HepG2 (cell line): ENCODE measurements around the gene SAXO1. TPM values are rescaled to one million over a fixed set of nuclear protein-coding genes. Genes with fewer than 3 reads are reported as not detected.
A peak's percentile ranks its signal among the peaks of the same experiment; 100 is the strongest.

Experiments
- ATAC-seq: fragments of 200-7000 bp; cut with Tn5 transposase; 3 replicates; pipeline ENCODE4 v1.9.1; 2020; ENCODE audit warnings: mild to moderate bottlenecking, moderate library complexity
- BruUV-seq: library from RNA; stranded (reverse); fragments of 400-500 nt; replicated peaks from 2 replicates; lab custom pipeline; 2021; lab: Mats Ljungman, UMichigan
- CTCF ChIA-PET: fragments of 300-600 bp; formaldehyde crosslinking; extraction: SDS; loops from one replicate; lab custom pipeline; 2021; ENCODE audit warnings: low total read pairs, inconsistent platforms, low intra/inter-chr PET ratio; lab: Yijun Ruan, JAX
- POLR2A ChIA-PET: fragments of 350-600 bp; sonication (Branson Sonifier 250); formaldehyde crosslinking; loops from one replicate; lab custom pipeline; 2020; ENCODE audit warnings: antibody characterized with exemption, inconsistent platforms; lab: Yijun Ruan, JAX
- DNase-seq: peaks from one replicate; pipeline ENCODE4 v3.0.0-alpha.2; 2015; ENCODE audit warnings: low spot score
- FAIRE-seq: peaks from 3 replicates; lab custom pipeline; 2011; peaks lifted over from hg19 to GRCh38; lab: Jason Lieb, UNC
- H2AFZ ChIP-seq: one replicate; pipeline ENCODE4 v1.6.1; 2011; ENCODE audit warnings: low read length, inconsistent platforms
- H3K27ac ChIP-seq: fragments of 300-600 bp; 3 replicates; pipeline ENCODE4 v1.8.0; 2011; ENCODE audit warnings: mixed run types, mild to moderate bottlenecking, mixed read lengths, low read length, inconsistent platforms; ENCODE audit not compliant: insufficient read depth; ENCODE audit errors: extremely low read length
- H3K27me3 ChIP-seq, 2 experiments: fragments of 200-600 bp in 1 of 2; 2 replicates in 1 of 2; 3 replicates in 1 of 2; pipeline versions ENCODE4 v1.6.0 to v1.8.0; 2011; ENCODE audit warnings: low read length in 2 of 2, mild to moderate bottlenecking in 2 of 2, moderate library complexity in 2 of 2, inconsistent platforms in 1 of 2; ENCODE audit not compliant: insufficient read depth in 2 of 2, control insufficient read depth in 1 of 2
- H3K36me3 ChIP-seq, 2 experiments: fragments of 200-600 bp in 1 of 2; replicated peaks in 1 of 2; 2 replicates in 1 of 2; 3 replicates in 1 of 2; pipeline versions ENCODE4 v1.5.1 to v1.8.0; 2011; ENCODE audit warnings: low read length in 2 of 2, inconsistent platforms in 1 of 2; ENCODE audit not compliant: insufficient read depth in 2 of 2, control insufficient read depth in 1 of 2
- H3K4me1 ChIP-seq: 2 replicates; pipeline ENCODE4 v1.5.1; 2012; ENCODE audit warnings: low read length, inconsistent platforms; ENCODE audit not compliant: insufficient read depth
- H3K4me2 ChIP-seq: 2 replicates; pipeline ENCODE4 v1.6.0; 2011; ENCODE audit warnings: low read depth, low read length, inconsistent platforms
- H3K4me3 ChIP-seq, 3 experiments: fragments of 200-600 bp in 1 of 3; sonication (generic), shearing (Covaris generic) in 1 of 3; replicated peaks in 1 of 3; 2 replicates each; pipeline ENCODE4 v1.5.1; 2011 to 2016; ENCODE audit warnings: low read length in 3 of 3, inconsistent platforms in 2 of 3, low read depth in 2 of 3, mild to moderate bottlenecking in 2 of 3, control low read depth in 1 of 3, mixed read lengths in 1 of 3; ENCODE audit not compliant: insufficient read depth in 1 of 3
- H3K79me2 ChIP-seq: one replicate; pipeline ENCODE4 v1.6.1; 2011; ENCODE audit warnings: low read length, inconsistent platforms; ENCODE audit not compliant: insufficient read depth
- H3K9ac ChIP-seq: 2 replicates; pipeline ENCODE4 v1.6.0; 2011; ENCODE audit warnings: mild to moderate bottlenecking, low read depth, low read length, inconsistent platforms; ENCODE audit not compliant: insufficient read depth
- H3K9me3 ChIP-seq: 2 replicates; pipeline ENCODE4 v1.5.1; 2012; ENCODE audit warnings: mild to moderate bottlenecking, low read length
- H4K20me1 ChIP-seq: 2 replicates; pipeline ENCODE4 v1.6.0; 2011; ENCODE audit warnings: inconsistent platforms, mild to moderate bottlenecking, low read length, moderate library complexity; ENCODE audit not compliant: insufficient read depth
- ESRRA ChIP-seq: sonication (generic); formaldehyde crosslinking; IDR thresholded peaks from 2 replicates; pipeline ENCODE4 v1.5.1; 2020; ENCODE audit warnings: mild to moderate bottlenecking, low read depth, missing genetic modification reagents
- JUND ChIP-seq: sonication (generic); formaldehyde crosslinking; IDR thresholded peaks from 2 replicates; pipeline ENCODE4 v1.8.0; 2022; ENCODE audit warnings: mild to moderate bottlenecking, missing genetic modification reagents
- KAT7 ChIP-seq: IDR thresholded peaks from 2 replicates; pipeline ENCODE4 v1.6.1; 2018; ENCODE audit warnings: borderline replicate concordance, missing compliant biosample characterization
- MATR3 ChIP-seq: sonication (generic); formaldehyde crosslinking; IDR thresholded peaks from 2 replicates; pipeline ENCODE4 v1.4.0; 2020; ENCODE audit warnings: missing genetic modification reagents
- NCOR1 ChIP-seq: fragments of 200-600 bp; sonication (generic); IDR thresholded peaks from 2 replicates; pipeline ENCODE4 v1.7.0; 2017; ENCODE audit warnings: antibody characterized with exemption, low read length, borderline replicate concordance
- RAD21 ChIP-seq: fragments of 450-650 bp; formaldehyde crosslinking; IDR thresholded peaks from 2 replicates; pipeline ENCODE4 v1.5.0; 2020; ENCODE audit warnings: mild to moderate bottlenecking
- SMAD9 ChIP-seq: sonication (generic); formaldehyde crosslinking; IDR thresholded peaks from 2 replicates; pipeline ENCODE4 v1.5.1; 2020; ENCODE audit warnings: mild to moderate bottlenecking, missing genetic modification reagents
- SMC3 ChIP-seq: IDR thresholded peaks from 2 replicates; pipeline ENCODE4 v1.6.1; 2011; ENCODE audit warnings: low read length, improper control_type of control experiment
- STAG1 ChIP-seq: sonication (generic); formaldehyde crosslinking; IDR thresholded peaks from 2 replicates; pipeline ENCODE4 v1.4.0; 2020; ENCODE audit warnings: missing genetic modification reagents
- XRCC5 ChIP-seq: fragments of 200-400 bp; formaldehyde crosslinking; optimal IDR thresholded peaks from 2 replicates; pipeline ENCODE3; 2017; ENCODE audit warnings: mild to moderate bottlenecking, low read length
- ZBTB25 ChIP-seq: IDR thresholded peaks from 2 replicates; pipeline ENCODE4 v1.6.1; 2018; ENCODE audit warnings: missing genetic modification reagents
- ZNF20 ChIP-seq: sonication (generic); formaldehyde crosslinking; IDR thresholded peaks from 2 replicates; pipeline ENCODE4 v1.4.0; 2020; ENCODE audit warnings: mild to moderate bottlenecking, moderate library complexity, missing genetic modification reagents
- ZNF549 ChIP-seq: sonication (generic); formaldehyde crosslinking; IDR thresholded peaks from 2 replicates; pipeline ENCODE4 v1.5.0; 2020; ENCODE audit warnings: missing genetic modification reagents
- ZNF720 ChIP-seq: sonication (generic); formaldehyde crosslinking; IDR thresholded peaks from 2 replicates; pipeline ENCODE4 v1.4.0; 2020; ENCODE audit warnings: missing genetic modification reagents
- ZNF740 ChIP-seq: sonication (generic); formaldehyde crosslinking; IDR thresholded peaks from 2 replicates; pipeline ENCODE4 v1.4.0; 2020; ENCODE audit warnings: missing genetic modification reagents
- ZNF773 ChIP-seq: sonication (generic); formaldehyde crosslinking; IDR thresholded peaks from 2 replicates; pipeline ENCODE4 v1.4.0; 2020; ENCODE audit warnings: missing genetic modification reagents, borderline replicate concordance
- ZSCAN25 ChIP-seq: sonication (generic); formaldehyde crosslinking; IDR thresholded peaks from 2 replicates; pipeline ENCODE4 v1.8.0; 2022; ENCODE audit warnings: mild to moderate bottlenecking, missing genetic modification reagents
- WGBS: methylation state at CpG from one replicate; pipeline ENCODE4 v1.1.6; 2017; ENCODE audit warnings: low lambda C conversion rate; 5-methylcytosine and 5-hydroxymethylcytosine counted together
- in situ Hi-C: cut with HindIII; loops from 2 replicates; pipeline ENCODE4 v1.10.0; 2017; ENCODE audit warnings: low pct_unique_long_range_greater_than_20kb; ENCODE audit not compliant: extremely low pct_ligation_motif_present
- intact Hi-C: fragments of 100-400 bp; cut with micrococcal nuclease; formaldehyde crosslinking; loops from one replicate; pipeline ENCODE4 v1.10.0; 2022; ENCODE audit not compliant: unreplicated experiment
- polyA plus RNA-seq, 8 experiments: library from polyadenylated mRNA; depleted of rRNA in 3 of 8; stranded (reverse) in 7 of 8; unstranded in 1 of 8; fragments of >200 nt; fragmentation: Illumina TruSeq in 4 of 8; extraction: Trizol in 4 of 8; gene quantifications; 2 replicates each; pipeline versions ENCODE4 v1.2.1 to v1.2.3, GENCODE V29; 2011 to 2016; ENCODE audit warnings: low read depth in 4 of 8, missing spikeins in 1 of 8, mixed read lengths in 1 of 8; ENCODE audit not compliant: insufficient read depth in 1 of 8
- total RNA-seq, 5 experiments: library from RNA; depleted of rRNA; stranded (reverse); fragments of >200 nt; fragmentation: Illumina TruSeq; extraction: Trizol; gene quantifications; 2 replicates each; pipeline ENCODE4 v1.2.3, GENCODE V29; 2016; ENCODE audit warnings: low read depth in 1 of 5
- TF ChIP-seq, protein P1 (sequence below): sonication (generic); formaldehyde crosslinking; IDR thresholded peaks from 2 replicates; pipeline ENCODE4 v1.5.0; 2020; ENCODE audit warnings: mild to moderate bottlenecking, missing genetic modification reagents, moderate library complexity
- TF ChIP-seq, protein P2 (sequence below): conservative IDR thresholded peaks from 2 replicates; pipeline ENCODE4 v1.6.1; 2018; ENCODE audit warnings: missing genetic modification reagents
- TF ChIP-seq, protein P3 (sequence below): sonication (generic); formaldehyde crosslinking; IDR thresholded peaks from 2 replicates; pipeline ENCODE4 v1.5.1; 2020; ENCODE audit warnings: missing genetic modification reagents, mild to moderate bottlenecking, borderline replicate concordance

Gene SAXO1
- total and polyA plus RNA-seq, 2 of the 13 experiments (the other 11 are each of a cell fraction or from before 2014, with no cell fraction given), result not detected

GRCh38 chr9:19028835-19029451 is 4.1 kb downstream of the SAXO1 start:
- POLR2A ChIA-PET, result no interaction called here
- Histone ChIP-seq H3K4me3 (no peak overlapping the region), H3K79me2 (no peaks in the 10 kb centered on the region), H3K9ac (no peak overlapping the region), H2AFZ (no peak overlapping the region), H3K4me2 (no peak overlapping the region), H3K4me1 (no peaks in the 10 kb centered on the region), H4K20me1 (no peaks in the 10 kb centered on the region), H3K36me3 (no peaks in the 10 kb centered on the region), H3K9me3 (no peaks in the 10 kb centered on the region), H3K27me3 (peaks cover 0 to 5% of the 10 kb centered on the region in 2 experiments; a peak in 1 of 5 replicates), H3K27ac (no peak overlapping the region)
- ATAC-seq (peak; percentile 87), DNase-seq (peak; percentile 54), FAIRE-seq (peak; percentile 79)
- CTCF ChIA-PET, result interaction anchor here (1.7 kb wide), 1 partner anchor 774 kb away, joined by 13 read pairs; no protein-coding TSS in a partner anchor
- in situ Hi-C loops, result loop anchor here (5.0 to 25.0 kb wide), 2 partner anchors 772 to 1217 kb away; no protein-coding TSS in a partner anchor
- WGBS, result 3% methylated on average over 8 of the region's 8 CpGs
- no TSS peak for BruUV-seq
- intact Hi-C loops, result loop anchor here (1.0 to 10.0 kb wide), 3 partner anchors 234 to 1217 kb away; no protein-coding TSS in a partner anchor
- TF ChIP-seq JUND (CRISPR knock-in tag) (no peak), ZNF720 (CRISPR knock-in tag) (no peak), KAT7 (CRISPR knock-in tag) (no peak), ZNF740 (CRISPR knock-in tag) (no peak), RAD21 (CRISPR knock-in tag) (0 out of 2 replicates have a peak, but pooled peaks have one; percentile 46), ZBTB25 (CRISPR knock-in tag) (no peak), ESRRA (CRISPR knock-in tag) (no peak), ZNF20 (CRISPR knock-in tag) (no peak), MATR3 (CRISPR knock-in tag) (no peak), XRCC5 (no peak), ZSCAN25 (CRISPR knock-in tag) (no peak), NCOR1 (no peak), SMC3 (peak; percentile 61), ZNF773 (CRISPR knock-in tag) (no peak), SMAD9 (CRISPR knock-in tag) (no peak), ZNF549 (CRISPR knock-in tag) (no peak), STAG1 (CRISPR knock-in tag) (peak; percentile 81)
- TF ChIP-seq, protein P1, sequence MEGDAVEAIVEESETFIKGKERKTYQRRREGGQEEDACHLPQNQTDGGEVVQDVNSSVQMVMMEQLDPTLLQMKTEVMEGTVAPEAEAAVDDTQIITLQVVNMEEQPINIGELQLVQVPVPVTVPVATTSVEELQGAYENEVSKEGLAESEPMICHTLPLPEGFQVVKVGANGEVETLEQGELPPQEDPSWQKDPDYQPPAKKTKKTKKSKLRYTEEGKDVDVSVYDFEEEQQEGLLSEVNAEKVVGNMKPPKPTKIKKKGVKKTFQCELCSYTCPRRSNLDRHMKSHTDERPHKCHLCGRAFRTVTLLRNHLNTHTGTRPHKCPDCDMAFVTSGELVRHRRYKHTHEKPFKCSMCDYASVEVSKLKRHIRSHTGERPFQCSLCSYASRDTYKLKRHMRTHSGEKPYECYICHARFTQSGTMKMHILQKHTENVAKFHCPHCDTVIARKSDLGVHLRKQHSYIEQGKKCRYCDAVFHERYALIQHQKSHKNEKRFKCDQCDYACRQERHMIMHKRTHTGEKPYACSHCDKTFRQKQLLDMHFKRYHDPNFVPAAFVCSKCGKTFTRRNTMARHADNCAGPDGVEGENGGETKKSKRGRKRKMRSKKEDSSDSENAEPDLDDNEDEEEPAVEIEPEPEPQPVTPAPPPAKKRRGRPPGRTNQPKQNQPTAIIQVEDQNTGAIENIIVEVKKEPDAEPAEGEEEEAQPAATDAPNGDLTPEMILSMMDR, result peak; percentile 77
- TF ChIP-seq, protein P2, sequence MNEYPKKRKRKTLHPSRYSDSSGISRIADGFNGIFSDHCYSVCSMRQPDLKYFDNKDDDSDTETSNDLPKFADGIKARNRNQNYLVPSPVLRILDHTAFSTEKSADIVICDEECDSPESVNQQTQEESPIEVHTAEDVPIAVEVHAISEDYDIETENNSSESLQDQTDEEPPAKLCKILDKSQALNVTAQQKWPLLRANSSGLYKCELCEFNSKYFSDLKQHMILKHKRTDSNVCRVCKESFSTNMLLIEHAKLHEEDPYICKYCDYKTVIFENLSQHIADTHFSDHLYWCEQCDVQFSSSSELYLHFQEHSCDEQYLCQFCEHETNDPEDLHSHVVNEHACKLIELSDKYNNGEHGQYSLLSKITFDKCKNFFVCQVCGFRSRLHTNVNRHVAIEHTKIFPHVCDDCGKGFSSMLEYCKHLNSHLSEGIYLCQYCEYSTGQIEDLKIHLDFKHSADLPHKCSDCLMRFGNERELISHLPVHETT (CRISPR knock-in tag), result no peak
- TF ChIP-seq, protein P3, sequence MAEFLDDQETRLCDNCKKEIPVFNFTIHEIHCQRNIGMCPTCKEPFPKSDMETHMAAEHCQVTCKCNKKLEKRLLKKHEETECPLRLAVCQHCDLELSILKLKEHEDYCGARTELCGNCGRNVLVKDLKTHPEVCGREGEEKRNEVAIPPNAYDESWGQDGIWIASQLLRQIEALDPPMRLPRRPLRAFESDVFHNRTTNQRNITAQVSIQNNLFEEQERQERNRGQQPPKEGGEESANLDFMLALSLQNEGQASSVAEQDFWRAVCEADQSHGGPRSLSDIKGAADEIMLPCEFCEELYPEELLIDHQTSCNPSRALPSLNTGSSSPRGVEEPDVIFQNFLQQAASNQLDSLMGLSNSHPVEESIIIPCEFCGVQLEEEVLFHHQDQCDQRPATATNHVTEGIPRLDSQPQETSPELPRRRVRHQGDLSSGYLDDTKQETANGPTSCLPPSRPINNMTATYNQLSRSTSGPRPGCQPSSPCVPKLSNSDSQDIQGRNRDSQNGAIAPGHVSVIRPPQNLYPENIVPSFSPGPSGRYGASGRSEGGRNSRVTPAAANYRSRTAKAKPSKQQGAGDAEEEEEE (CRISPR knock-in tag), result no peak
